HL-60/S4 treated with phorbol 12-myristate 13-acetate at 8.2 ng/mL for 4 days and 3 days (cell line): ENCODE measurements around the gene NAA50.

ENCODE experiments used
- in situ Hi-C: fragments of 300-500 bp; cut with MboI; formaldehyde crosslinking; loops from 2 replicates; pipeline ENCODE4 v1.15.0; 2022; ENCODE audit warnings: low sequenced_read_pairs

Gene NAA50

GRCh38 chr3:113745756-113746547, at the start of gene NAA50:
Gene NAA50 (minus strand): TSS chr3:113746249. CDS start chr3:113745949, 300 bp downstream.
- in situ Hi-C loops, result no loop called here

GRCh38 chr3:113795693-113796092, 49.6 kb upstream of the NAA50 start:
- in situ Hi-C loops, result no loop called here

- in situ Hi-C loops, result no loop called here
These were observed 48.5 kb upstream of the NAA50 start for GRCh38 chr3:113794526-113794925.

GRCh38 chr3:113791381-113791780, 45.3 kb upstream of the NAA50 start:
- in situ Hi-C loops, result no loop called here

GRCh38 chr3:113783980-113784379, 37.9 kb upstream of the NAA50 start:
- in situ Hi-C loops, result no loop called here

GRCh38 chr3:113783463-113783862, 37.4 kb upstream of the NAA50 start:
- in situ Hi-C loops, result no loop called here

GRCh38 chr3:113776564-113776963, 30.5 kb upstream of the NAA50 start:
- in situ Hi-C loops, result no loop called here

GRCh38 chr3:113775516-113775915, 29.5 kb upstream of the NAA50 start:
- in situ Hi-C loops, result no loop called here

- in situ Hi-C loops, result no loop called here
These were observed 27.3 kb upstream of the NAA50 start for GRCh38 chr3:113773381-113773780.

GRCh38 chr3:113771993-113772392, 25.9 kb upstream of the NAA50 start:
- in situ Hi-C loops, result no loop called here

- in situ Hi-C loops, result no loop called here
These were observed 23.5 kb upstream of the NAA50 start for GRCh38 chr3:113769551-113769950.

GRCh38 chr3:113764698-113765097, 18.6 kb upstream of the NAA50 start:
- in situ Hi-C loops, result no loop called here

- in situ Hi-C loops, result no loop called here
These were observed 12.5 kb upstream of the NAA50 start for GRCh38 chr3:113758389-113759024.

- in situ Hi-C loops, result no loop called here
These were observed 8.6 kb upstream of the NAA50 start for GRCh38 chr3:113754494-113755159.

GRCh38 chr3:113753376-113753985, 7.4 kb upstream of the NAA50 start:
- in situ Hi-C loops, result no loop called here

- in situ Hi-C loops, result no loop called here
These were observed 5.1 kb upstream of the NAA50 start for GRCh38 chr3:113751141-113751540.

GRCh38 chr3:113747283-113748046, 1.4 kb upstream of the NAA50 start:
- in situ Hi-C loops, result no loop called here

- in situ Hi-C loops, result no loop called here
These were observed 666 bp upstream of the NAA50 start, which contains the start of gene ATP6V1A for GRCh38 chr3:113746548-113747282. Gene ATP6V1A (plus strand): TSS chr3:113747035. CDS start chr3:113778754, 31,719 bp downstream.

GRCh38 chr3:113744941-113745755, 901 bp downstream of the NAA50 start:
- in situ Hi-C loops, result no loop called here
